Right renal cortex interstitium (tissue), 3 donors: ENCODE measurements around the gene ZNF385A. TPM values are rescaled to one million over a fixed set of nuclear protein-coding genes. Genes with fewer than 3 reads are reported as not detected.

ENCODE experiments used
- DNase-seq, 3 donors: peaks; one replicate each; pipeline ENCODE4 v3.0.0-alpha.2; 2013; ENCODE audit warnings: low read depth in 3 of 3, low spot score in 2 of 3
- polyA plus RNA-seq, 3 donors: library from polyadenylated mRNA; unstranded; fragments of 120-200 nt; gene quantifications; one replicate each; pipeline ENCODE4 v1.2.1, GENCODE V29; 2013; ENCODE audit not compliant: insufficient read length in 3 of 3

ZNF385A gene
- polyA plus RNA-seq, 3 donors: 8.1 to 10.1 (median 8.6) TPM

DNA sequence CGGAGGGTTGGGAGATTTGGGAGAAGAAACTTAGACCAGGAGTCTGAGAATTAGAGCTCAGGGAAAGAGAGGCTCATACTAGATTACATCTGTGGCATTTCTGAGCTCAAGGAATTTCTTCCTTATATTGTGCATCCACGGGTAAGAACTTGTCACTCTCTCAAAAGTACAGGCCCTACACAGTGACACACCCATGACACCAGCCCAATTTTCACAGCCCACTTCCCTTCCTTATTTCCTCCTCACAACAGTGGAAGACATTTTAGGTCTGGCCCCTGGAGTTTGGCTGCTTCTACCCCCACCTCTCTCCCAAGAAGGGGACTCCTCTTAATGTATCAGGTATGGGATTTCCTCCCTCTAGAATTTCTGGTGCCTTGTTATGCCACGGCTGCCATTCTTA lies 9.2 kb upstream of the ZNF385A start:
- no peak for DNase-seq

DNA sequence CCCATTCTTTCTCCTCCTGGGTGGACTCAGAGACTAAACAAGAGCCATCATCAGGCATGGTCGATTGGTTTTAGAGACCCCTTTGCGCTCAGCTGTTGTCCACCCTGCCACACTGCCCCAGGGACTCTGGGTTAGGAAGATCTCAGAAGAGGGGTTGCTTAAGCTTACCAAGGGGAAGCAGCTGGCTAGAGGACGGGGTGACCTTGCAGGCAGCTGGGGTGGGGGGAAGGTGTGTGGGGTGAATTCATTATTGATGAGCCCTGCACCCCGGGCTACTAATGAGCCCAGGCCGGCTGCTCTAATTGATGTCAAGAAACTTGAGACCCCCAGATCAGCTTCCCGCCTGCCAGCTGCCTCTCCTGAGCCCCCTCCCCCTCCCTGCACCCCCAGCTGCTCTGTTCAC lies 8.7 kb upstream of the ZNF385A start:
- no peak for DNase-seq

DNA sequence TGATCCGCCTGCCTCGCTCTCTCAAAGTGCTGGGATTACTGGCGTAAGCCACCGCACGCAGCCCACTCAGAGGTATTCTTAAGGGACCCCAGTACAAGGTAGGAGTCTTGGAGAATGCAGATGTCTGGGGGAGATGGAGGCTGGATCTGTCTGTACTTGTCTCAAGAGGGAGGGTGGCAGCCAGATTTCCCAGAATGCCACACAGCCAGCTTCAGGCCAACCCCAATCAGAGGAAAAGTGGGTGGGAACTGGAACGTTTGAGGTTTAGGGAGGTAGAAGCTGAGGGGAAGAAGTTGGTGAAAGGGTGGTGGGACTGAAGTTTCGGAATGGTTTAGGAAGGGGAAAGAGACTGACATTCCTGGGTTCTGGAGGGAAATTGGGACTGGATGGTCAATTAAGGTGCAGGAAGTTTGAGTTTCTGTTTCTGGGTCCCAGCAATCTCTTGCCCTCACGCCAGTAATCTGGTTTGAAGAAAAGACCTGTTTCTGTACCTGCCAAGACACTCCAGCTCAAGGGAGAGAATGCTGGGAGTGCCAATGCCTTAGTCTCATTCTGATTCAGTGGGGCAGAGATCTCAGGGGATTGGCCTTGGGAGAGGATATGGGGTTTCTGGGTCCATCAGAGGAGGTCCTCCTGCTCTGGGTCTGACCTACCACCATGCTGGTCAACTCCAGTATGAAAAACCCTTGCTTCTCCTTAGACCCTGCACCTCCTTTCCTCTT lies 8.1 kb upstream of the ZNF385A start:
- DNase-seq: no peak

DNA sequence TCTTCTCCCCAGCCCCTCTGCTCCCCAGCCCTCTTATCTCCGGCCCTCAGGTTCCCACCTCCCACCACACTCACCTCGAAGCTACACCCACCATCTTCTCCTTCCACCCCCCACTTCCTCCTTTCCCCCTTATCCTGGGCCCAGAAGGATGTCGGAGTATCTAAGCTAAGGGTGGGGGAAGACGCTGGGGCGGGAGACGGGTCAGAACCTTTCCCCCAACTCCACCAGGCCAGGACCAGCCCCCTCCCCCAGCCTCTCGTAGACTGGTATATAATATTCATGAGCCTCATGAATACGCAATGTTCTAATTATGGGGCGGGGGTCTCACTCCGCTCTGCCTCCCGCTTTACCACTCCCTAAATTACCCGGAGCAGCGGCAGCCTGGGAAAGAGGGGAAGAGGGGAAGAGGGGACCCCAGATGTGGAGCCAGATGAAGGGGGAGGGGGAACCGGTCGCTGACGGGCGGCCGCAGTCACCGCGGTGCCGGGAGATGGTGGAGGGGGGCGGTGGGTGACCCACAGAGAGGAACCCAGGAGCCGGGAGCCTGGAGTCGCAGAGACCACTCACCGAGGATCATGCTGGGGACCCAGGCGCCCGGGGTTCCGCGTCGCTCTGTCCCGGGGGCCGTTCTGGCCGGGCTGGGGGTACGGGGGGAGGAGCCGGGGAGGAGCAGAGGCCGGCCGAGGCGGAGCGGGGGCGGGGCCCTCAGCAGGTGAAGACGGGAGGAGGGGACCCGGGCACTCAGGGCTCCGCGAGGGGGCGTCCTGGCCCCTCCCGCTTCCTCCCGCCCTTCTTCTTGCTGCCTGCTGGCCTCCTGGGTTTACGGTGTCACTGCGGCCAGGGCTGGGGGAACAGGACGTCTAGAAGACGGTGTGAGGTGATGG lies 6.4 kb upstream of the ZNF385A start:
- no peak for DNase-seq

DNA sequence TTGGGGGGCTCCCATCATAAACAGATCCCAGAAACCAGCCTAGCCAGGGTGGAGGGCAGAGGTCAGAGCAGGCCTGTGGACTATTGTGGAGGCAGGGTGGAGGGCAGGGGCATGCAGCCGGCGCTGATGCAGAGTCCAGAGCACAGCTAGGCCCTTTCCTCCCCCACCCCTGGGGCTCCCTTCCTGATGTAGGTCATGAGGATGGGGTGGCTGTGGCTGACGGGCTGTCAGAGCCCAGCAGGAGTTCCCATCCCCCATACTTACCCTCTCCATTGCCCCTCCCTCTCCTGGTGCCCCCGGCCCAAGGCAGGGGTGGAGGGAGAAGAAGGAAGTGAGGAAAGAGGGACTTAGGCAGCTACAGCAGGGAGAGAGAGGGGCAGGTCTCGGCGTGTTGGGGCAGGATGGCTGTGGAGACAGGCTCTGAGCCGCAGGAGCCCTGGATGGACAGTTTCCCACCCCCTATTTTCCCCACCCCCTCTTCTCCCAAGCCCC lies 5.7 kb upstream of the ZNF385A start:
- DNase-seq: no peak

DNA sequence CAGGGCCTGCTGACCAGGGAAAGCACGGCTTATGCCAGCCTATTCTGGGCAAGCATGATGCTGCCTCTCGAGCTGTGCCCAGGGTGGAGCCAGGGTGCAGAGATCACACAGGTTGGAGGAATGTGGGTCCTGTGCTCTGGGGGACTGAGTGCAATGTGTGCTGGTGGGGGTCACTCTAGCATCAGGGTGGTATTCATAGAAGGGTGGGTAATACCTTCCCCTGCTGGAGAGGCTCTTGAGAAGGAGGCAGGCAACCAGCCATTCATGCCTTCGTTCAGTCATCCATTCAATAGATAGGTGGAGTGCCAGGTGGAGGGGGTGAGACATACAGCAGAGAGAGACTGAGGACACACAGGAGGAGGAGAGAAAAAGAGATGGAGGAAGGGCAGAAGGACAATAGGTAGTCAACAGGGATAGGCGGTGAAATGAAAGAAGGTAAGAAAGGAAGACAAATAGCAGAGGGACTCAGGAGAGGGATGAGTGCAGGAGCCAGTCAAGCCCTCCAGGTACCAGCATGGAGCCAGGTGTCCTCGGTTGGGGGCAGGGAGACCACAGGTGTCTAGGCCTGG lies 5.2 kb upstream of the ZNF385A start:
- no peak for DNase-seq

DNA sequence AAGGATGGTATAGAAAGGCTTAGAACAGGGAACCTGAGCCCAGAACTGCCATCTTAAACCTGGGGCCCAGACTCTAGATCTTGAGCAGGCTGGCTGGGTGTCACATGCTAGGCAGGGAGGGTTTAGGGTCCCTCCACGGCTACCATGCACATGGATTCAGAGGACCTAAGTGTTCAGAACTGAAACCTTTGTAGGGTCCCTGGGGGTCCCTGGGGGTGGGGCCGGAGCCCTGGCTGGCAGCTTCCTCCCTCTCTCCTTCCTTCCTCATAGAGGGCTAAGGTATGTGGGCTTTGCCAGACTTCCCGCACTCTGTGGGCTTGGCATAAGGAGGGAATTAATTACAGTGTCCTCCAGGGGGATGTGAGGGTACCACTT lies 4.6 kb upstream of the ZNF385A start:
- DNase-seq: no peak

DNA sequence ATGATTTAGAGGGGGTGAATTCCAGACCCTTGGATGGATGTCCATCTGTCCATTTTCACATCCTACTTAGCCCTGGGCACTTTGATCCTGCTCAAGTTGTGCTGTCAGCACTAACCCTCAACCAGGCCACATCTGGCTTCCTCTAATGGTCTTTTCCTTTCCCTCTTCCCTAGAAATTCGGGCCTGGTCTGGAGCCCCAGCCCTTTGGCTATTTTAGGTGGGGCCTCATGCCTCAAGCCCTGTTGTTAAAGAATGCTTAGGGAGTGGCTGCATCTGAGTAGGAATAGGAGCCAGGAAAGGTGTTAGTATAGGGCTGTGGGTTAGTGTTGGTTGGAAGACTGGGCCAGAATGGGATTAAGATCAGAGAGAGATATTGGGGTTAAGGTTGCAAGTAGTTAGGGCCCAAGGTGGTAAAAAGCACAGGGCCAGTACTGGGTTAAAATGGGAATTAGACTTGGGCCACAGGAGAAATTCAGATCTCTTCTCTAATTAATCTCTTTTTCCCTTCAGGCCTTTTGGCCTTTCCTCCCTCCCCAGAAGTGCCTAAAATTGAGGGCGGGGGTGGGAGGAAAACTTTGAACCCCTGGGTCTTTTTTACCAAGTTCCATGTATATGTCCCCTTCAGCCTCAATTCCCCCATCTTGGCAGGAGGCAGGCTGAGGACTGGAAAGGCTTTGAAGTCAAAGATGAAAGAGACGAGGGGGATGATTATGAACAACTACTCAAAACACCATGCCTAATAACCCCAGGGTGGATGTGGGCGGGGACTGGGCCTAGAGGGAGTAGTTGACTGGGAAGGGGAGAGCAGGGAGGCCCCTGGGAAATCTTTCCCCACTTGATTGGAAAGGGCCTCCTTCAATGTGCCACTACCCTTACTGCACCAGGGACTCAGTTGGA lies 4.0 kb upstream of the ZNF385A start:
- DNase-seq: no peak

DNA sequence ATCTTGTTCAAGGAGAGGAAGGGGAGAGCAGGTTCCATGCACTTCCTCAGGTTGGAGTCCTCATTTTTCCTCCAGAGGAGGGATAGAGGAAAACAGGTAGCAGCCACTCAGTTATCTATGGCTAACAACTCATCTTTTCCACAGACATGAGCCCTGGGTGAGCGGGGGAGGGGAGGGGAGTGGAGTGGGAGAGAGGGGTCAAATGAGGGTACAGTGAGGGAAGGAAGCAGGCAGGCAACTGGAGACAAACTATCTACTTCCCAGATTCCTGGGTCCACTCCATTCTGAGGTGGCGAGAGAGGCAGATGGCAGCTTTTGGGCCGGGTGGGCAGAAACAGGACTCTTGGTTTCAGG lies 2.6 kb upstream of the ZNF385A start:
- DNase-seq: no peak

DNA sequence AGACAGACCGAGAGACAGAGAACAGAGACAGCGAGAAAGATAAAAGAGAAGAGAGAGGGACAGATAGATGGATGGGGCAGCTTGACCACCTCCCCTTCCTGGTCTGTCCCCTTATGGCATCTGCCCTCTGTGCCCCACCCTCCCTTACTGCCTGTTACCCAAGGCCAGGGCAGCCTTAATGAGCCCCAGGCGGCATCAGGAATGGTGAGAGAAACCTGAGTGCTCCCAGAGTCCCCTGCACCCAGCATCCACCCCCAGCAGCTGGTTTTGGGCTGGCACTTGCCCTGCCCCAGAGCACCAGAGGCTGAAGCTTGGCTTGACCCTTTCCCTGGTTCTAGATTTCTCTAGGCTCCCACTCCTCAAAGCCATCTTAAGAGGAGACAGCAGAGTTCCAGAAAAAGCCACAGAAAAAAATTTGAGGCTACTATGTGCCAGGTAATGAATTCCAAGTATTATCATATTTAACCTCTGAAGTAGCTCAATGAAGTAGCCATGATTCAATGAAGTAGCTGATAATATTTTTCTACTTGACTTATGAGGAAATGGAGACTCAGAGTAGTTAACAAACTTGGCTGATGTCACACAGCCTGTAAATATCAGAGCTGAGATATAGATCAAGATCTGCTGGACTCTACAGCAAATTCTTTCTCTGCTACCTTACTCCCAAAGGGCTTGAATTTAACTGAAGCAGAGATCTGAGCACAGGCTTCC lies 2.0 kb upstream of the ZNF385A start:
- DNase-seq: no peak

DNA sequence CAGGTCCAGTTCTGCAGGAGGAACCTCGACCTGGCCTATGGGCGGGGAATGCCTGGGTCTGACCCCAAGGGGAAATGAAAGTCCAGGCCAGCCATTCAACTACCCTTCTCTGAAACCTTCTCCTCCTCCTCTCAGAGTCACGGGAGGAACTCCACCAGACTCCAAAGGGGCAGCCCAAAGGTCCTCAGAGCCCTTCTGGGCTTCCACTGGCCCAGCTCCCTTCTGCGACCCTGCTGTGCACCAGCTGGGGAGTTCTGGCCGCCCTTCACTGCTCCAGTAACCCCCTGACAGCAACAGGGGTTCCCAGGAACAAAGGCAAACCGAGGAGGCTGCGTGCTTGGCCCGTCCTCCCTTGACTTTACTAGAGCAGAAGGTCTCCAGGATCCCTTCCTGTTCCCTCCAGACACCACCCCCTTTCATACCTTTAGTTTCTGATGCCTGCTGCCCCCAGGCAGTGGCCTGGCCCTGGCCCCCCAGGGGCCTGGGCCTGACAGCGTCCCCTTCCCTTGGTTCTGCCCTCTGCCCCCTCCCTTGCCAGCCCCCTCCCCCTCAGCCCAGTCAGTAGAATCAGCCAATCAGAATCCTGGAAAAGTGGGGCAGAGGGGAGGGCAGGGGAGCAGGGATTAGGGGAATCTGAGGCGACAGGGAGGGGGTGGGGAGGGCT lies 850 bp upstream of the ZNF385A start:
- DNase-seq: no peak

DNA sequence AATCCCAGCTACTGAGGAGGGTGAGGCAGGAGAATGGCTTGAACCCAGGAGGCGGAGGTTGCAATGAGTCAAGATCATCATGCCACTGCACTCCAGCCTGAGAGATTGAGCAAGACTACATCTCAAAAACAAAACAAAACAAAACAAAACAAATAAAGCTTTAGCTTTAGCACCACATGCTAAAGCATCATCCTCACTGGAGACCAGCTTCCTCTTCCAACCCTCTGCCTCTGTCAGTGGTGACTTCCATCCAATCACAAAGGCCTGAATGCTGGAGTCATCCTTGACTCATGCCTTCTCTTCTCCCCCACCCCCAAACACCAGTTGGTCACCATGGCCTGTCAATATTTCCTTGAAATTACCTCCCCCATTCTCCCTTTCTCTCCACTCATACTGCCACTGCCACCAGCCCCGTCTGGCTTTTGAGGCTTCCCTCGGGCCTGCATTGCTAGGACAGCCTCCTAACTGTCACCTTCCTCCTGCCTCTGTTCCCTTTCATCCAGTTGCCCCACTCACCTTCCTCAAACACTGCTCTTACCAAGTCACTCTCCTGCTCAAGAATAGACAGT lies 1.4 kb downstream of the ZNF385A start:
- DNase-seq: no peak

DNA sequence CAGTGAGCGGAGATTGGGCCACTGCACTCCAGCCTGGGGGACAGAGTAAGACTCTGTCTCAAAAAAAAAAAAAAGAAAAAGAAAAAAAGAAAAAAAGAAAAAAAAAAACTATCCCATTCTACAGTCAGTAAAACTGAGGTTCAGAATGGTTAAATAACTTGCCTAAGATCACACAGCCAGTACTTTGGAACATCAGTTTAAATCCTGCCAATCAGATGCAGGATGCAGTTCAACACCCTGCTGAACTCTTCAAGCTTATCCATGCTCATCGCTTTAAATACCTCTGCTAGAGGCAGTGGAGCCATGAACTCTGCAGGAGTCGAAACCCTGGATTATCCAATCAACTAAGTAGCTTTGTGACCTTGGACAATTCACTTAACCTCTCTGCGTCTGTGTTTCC lies 3.4 kb downstream of the ZNF385A start:
- no peak for DNase-seq

DNA sequence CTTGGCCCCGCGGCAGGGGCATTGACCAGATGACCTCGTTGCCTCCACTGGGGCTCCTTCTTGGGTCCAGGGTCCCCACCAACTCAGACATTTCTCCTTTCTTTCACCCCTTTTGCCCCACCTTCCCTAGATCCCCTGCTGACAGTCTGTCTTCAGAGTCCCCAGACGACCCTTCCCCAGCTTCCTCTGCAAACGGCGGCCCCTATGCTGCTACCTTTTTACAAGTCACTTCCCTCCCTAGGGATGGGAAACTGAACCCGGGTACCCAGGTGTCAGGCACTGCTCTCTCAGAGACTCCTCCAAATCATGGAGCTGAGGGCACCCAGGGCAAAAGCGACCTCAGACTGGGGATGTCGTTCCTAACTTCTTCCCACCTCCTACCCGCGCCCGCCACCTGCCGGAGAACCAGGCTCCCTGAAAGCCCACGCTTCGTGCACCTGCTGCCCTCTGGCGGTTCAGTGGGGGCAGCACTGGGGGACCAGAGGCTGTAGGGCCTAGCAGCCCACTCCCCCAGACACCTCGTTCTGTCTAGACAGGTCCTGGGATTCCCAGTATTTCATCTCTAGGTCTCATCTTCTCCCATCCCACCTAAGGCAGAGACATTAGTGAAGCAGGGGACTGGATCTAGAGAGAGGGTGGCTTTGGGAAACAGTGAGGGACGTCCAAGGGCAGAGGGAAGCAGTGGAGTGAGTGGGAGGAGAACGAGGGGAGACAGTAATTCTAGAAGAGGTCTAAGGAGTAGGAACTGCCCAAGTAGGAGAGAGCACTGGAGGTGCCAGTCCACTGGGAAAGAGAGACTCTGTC lies 4.9 kb downstream of the ZNF385A start:
- peak in 1 of 3 donors; percentile 83 for DNase-seq

DNA sequence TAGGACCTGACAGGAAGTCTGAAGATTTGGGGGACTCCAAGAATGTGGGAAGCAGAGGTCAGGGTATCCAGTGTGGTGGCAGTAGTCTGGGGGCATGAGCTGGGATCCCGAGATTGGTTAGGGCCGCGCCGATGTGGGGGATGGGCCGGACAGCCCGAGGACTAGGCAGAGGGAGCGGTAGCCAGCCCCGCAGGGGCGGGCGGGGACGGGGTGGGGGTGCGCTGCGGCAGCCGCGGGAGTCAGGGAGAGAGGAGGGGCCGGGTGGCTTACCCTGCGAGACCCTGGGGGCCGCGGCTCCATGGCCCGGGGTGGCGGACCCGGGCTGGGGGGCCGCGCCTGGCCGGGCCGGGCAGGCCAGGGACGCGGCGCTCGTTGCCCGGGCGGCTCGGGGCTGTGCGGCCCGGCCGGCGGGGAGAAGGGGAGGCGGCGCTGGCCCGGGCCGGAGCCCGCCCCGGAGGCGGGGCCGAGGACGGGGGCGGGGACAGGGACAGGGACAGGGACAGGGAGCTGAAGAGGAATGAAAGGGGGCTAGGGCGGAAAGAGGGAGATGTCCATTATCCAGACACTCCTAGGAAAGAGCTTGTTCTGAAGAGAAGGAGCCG lies 5.6 kb downstream of the ZNF385A start:
- no peak for DNase-seq

DNA sequence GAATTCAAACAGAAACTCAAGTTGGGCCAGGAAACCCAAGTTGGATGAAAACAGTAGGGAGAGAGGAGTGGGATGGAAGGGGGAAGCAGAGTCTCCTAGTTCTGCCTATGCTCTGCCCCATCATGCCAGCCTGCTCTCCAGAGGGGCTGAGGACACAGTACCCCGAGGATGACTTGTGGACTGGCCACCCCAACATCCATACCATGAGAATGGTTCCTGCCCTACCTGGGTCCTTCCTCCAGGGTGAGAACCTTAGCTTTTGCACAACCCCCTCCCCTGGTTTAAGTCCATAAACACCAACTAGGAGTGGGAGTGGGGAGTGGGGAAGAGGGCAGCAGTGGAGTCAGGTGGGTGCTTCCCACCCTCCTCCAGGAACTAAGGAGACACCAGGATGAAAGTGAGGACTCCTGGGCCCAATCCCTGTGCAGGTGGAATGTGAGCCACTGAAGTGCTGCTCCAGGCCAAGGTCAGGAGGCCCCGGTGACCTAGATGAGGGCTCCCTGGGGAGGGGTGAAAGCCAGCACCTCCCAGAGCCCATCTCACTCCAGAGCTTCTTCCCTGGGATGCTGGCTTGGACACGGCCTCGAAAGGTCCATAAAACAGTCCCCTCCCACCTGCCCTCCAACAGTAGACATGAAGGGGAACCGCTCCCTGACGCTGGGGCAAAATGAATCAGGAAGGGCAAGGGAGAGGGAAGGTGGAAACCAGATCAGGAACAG lies 6.6 kb downstream of the ZNF385A start:
- no peak for DNase-seq

DNA sequence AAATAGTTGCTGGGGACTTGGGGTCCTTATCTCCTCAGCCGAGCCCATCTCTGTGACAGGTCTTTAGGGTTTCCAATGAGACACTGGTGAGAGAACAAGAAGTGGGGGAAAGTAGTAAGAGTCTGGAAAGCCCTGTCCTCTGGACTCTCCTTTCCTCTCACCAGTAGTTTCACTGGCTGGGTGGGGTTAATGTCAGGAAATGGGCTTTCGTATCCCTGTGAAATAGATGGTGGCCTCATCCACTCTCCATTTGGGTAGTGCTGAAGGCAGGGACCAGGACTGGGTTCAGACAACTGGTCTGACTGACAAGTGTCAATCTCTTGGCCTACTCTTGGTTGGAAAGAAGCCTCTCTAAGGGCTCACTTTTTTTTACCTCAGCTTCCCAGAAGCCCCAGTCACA lies 7.5 kb downstream of the ZNF385A start:
- DNase-seq: no peak
